HepG2 (cell line): ENCODE data around the gene ZDHHC18. TPM values are rescaled to one million over a fixed set of nuclear protein-coding genes. Genes with fewer than 3 reads are reported as not detected.

Source experiments
- ATAC-seq: fragments of 200-7000 bp; cut with Tn5 transposase; 3 replicates; pipeline ENCODE4 v1.9.1; 2020; ENCODE audit warnings: mild to moderate bottlenecking, moderate library complexity
- BruUV-seq: library from RNA; stranded (reverse); fragments of 400-500 nt; replicated peaks from 2 replicates; lab custom pipeline; 2021; lab: Mats Ljungman, UMichigan
- CTCF ChIA-PET: fragments of 300-600 bp; formaldehyde crosslinking; extraction: SDS; loops from one replicate; lab custom pipeline; 2021; ENCODE audit warnings: low total read pairs, inconsistent platforms, low intra/inter-chr PET ratio; lab: Yijun Ruan, JAX
- POLR2A ChIA-PET: fragments of 350-600 bp; sonication (Branson Sonifier 250); formaldehyde crosslinking; loops from one replicate; lab custom pipeline; 2020; ENCODE audit warnings: antibody characterized with exemption, inconsistent platforms; lab: Yijun Ruan, JAX
- DNase-seq: peaks from one replicate; pipeline ENCODE4 v3.0.0-alpha.2; 2015; ENCODE audit warnings: low spot score
- FAIRE-seq: peaks from 3 replicates; lab custom pipeline; 2011; peaks lifted over from hg19 to GRCh38; lab: Jason Lieb, UNC
- H2AFZ ChIP-seq: one replicate; pipeline ENCODE4 v1.6.1; 2011; ENCODE audit warnings: low read length, inconsistent platforms
- H3K27ac ChIP-seq: fragments of 300-600 bp; 3 replicates; pipeline ENCODE4 v1.8.0; 2011; ENCODE audit warnings: mixed run types, mild to moderate bottlenecking, mixed read lengths, low read length, inconsistent platforms; ENCODE audit not compliant: insufficient read depth; ENCODE audit errors: extremely low read length
- H3K27me3 ChIP-seq, 2 experiments: fragments of 200-600 bp in 1 of 2; 2 replicates in 1 of 2; 3 replicates in 1 of 2; pipeline versions ENCODE4 v1.6.0 to v1.8.0; 2011; ENCODE audit warnings: low read length in 2 of 2, mild to moderate bottlenecking in 2 of 2, moderate library complexity in 2 of 2, inconsistent platforms in 1 of 2; ENCODE audit not compliant: insufficient read depth in 2 of 2, control insufficient read depth in 1 of 2
- H3K36me3 ChIP-seq, 2 experiments: fragments of 200-600 bp in 1 of 2; replicated peaks in 1 of 2; 2 replicates in 1 of 2; 3 replicates in 1 of 2; pipeline versions ENCODE4 v1.5.1 to v1.8.0; 2011; ENCODE audit warnings: low read length in 2 of 2, inconsistent platforms in 1 of 2; ENCODE audit not compliant: insufficient read depth in 2 of 2, control insufficient read depth in 1 of 2
- H3K4me1 ChIP-seq: 2 replicates; pipeline ENCODE4 v1.5.1; 2012; ENCODE audit warnings: low read length, inconsistent platforms; ENCODE audit not compliant: insufficient read depth
- H3K4me2 ChIP-seq: 2 replicates; pipeline ENCODE4 v1.6.0; 2011; ENCODE audit warnings: low read depth, low read length, inconsistent platforms
- H3K4me3 ChIP-seq, 3 experiments: fragments of 200-600 bp in 1 of 3; sonication (generic), shearing (Covaris generic) in 1 of 3; replicated peaks in 1 of 3; 2 replicates each; pipeline ENCODE4 v1.5.1; 2011 to 2016; ENCODE audit warnings: low read length in 3 of 3, inconsistent platforms in 2 of 3, low read depth in 2 of 3, mild to moderate bottlenecking in 2 of 3, control low read depth in 1 of 3, mixed read lengths in 1 of 3; ENCODE audit not compliant: insufficient read depth in 1 of 3
- H3K79me2 ChIP-seq: one replicate; pipeline ENCODE4 v1.6.1; 2011; ENCODE audit warnings: low read length, inconsistent platforms; ENCODE audit not compliant: insufficient read depth
- H3K9ac ChIP-seq: 2 replicates; pipeline ENCODE4 v1.6.0; 2011; ENCODE audit warnings: mild to moderate bottlenecking, low read depth, low read length, inconsistent platforms; ENCODE audit not compliant: insufficient read depth
- H3K9me3 ChIP-seq: 2 replicates; pipeline ENCODE4 v1.5.1; 2012; ENCODE audit warnings: mild to moderate bottlenecking, low read length
- H4K20me1 ChIP-seq: 2 replicates; pipeline ENCODE4 v1.6.0; 2011; ENCODE audit warnings: inconsistent platforms, mild to moderate bottlenecking, low read length, moderate library complexity; ENCODE audit not compliant: insufficient read depth
- ZNF605 ChIP-seq: sonication (generic); formaldehyde crosslinking; IDR thresholded peaks from 2 replicates; pipeline ENCODE4 v1.8.0; 2022; ENCODE audit warnings: mild to moderate bottlenecking, missing genetic modification reagents
- WGBS: methylation state at CpG from one replicate; pipeline ENCODE4 v1.1.6; 2017; ENCODE audit warnings: low lambda C conversion rate; 5-methylcytosine and 5-hydroxymethylcytosine counted together
- in situ Hi-C: cut with HindIII; loops from 2 replicates; pipeline ENCODE4 v1.10.0; 2017; ENCODE audit warnings: low pct_unique_long_range_greater_than_20kb; ENCODE audit not compliant: extremely low pct_ligation_motif_present
- intact Hi-C: fragments of 100-400 bp; cut with micrococcal nuclease; formaldehyde crosslinking; loops from one replicate; pipeline ENCODE4 v1.10.0; 2022; ENCODE audit not compliant: unreplicated experiment
- polyA plus RNA-seq, 8 experiments: library from polyadenylated mRNA; depleted of rRNA in 3 of 8; stranded (reverse) in 7 of 8; unstranded in 1 of 8; fragments of >200 nt; fragmentation: Illumina TruSeq in 4 of 8; extraction: Trizol in 4 of 8; gene quantifications; 2 replicates each; pipeline versions ENCODE4 v1.2.1 to v1.2.3, GENCODE V29; 2011 to 2016; ENCODE audit warnings: low read depth in 4 of 8, missing spikeins in 1 of 8, mixed read lengths in 1 of 8; ENCODE audit not compliant: insufficient read depth in 1 of 8
- total RNA-seq, 5 experiments: library from RNA; depleted of rRNA; stranded (reverse); fragments of >200 nt; fragmentation: Illumina TruSeq; extraction: Trizol; gene quantifications; 2 replicates each; pipeline ENCODE4 v1.2.3, GENCODE V29; 2016; ENCODE audit warnings: low read depth in 1 of 5
- TF ChIP-seq, protein P1 (sequence below): sonication (generic); formaldehyde crosslinking; conservative IDR thresholded peaks from 2 replicates; pipeline ENCODE4 v1.4.0; 2020; ENCODE audit warnings: missing genetic modification reagents

The ZDHHC18 gene
- total and polyA plus RNA-seq, 2 of the 13 experiments (the other 11 are each of a cell fraction or from before 2014, with no cell fraction given) = 13.2 to 35.3 TPM

DNA sequence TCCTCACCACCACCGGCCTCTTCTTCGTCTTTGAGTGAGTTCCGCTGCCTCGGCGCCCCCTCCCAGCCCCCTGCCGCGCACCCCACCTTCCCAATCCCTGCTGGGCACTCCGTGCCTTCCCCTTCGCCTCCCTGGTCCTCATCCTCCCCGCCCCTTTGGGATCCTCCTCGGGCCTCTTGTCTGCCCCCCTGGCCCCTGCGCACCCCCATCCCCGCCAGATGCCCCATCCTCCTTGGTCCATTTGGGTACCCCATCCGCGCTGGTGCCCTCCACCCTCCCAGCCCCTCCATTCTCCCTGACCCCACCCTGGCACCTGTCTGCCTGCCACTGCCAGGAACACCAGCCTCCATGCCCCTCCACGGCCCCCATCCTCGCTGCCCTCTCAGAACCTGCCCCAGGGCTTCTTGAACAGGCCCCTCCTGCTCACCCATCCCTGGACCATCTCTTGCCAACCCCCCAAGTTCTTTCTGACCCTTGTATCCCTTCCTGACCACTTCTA lies 667 bp downstream of the ZDHHC18 start:
- H4K20me1 ChIP-seq = peaks cover 4% of the 10 kb centered on the region; the same call in 1 of the 2 replicates
- no peak overlapping the region for H3K27ac ChIP-seq
- H3K9me3 ChIP-seq = no peaks in the 10 kb centered on the region
- intact Hi-C loops = no loop called here
- POLR2A ChIA-PET = no interaction called here
- DNase-seq (no peak), ATAC-seq (no peak), FAIRE-seq (no peak)
- peaks cover 23% of the 10 kb centered on the region for H3K79me2 ChIP-seq
- peak overlapping the region; percentile 85 for H3K4me2 ChIP-seq
- peak overlapping the region; percentile 70; the same call in 1 of the 2 replicates for H3K9ac ChIP-seq
- peaks cover 79% of the 10 kb centered on the region for H3K4me1 ChIP-seq
- CTCF ChIA-PET = no interaction called here
- WGBS = 18% methylated on average over 17 of the region's 17 CpGs
- TF ChIP-seq ZNF605 (CRISPR knock-in tag) = no peak
- BruUV-seq = no TSS peak
- peak overlapping the region; percentile 77 to 83 (median 79) for H3K4me3 ChIP-seq
- H3K36me3 ChIP-seq = 0 out of 5 replicates have a peak, but pooled peaks cover under 1 to 1% of the 10 kb centered on the region in 2 experiments
- no peak overlapping the region for H2AFZ ChIP-seq
- no peaks in the 10 kb centered on the region; a peak in 1 of 5 replicates for H3K27me3 ChIP-seq
- in situ Hi-C loops = no loop called here

DNA sequence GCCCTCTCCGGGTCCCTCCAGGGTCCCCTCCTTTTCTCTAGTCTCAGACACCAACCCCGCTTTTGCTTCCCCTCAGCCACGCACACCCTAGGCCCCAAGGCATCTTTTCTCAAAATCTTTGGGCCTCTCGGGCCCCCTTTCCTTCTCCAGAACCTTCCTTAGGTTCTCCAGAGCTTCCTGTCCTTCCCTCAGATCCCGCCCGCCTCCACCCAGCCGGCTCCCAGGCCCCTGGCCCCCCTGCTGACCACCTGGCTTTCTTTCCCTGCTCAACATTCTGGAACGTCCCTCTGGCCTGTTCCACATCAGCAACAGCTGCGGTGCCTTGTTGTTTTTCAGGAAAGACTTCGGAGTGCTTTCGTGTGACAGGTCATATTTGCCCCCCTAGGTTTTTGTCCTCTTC lies 1.2 kb downstream of the ZDHHC18 start:
- H3K4me2 ChIP-seq = peak overlapping the region; percentile 85
- H3K79me2 ChIP-seq = peaks cover 23% of the 10 kb centered on the region
- POLR2A ChIA-PET = interaction anchor here (1.3 kb wide), 1 partner anchor 37 kb away, joined by 4 read pairs; no protein-coding TSS in a partner anchor
- intact Hi-C loops = no loop called here
- BruUV-seq = no TSS peak
- WGBS = 82% methylated on average over 11 of the region's 11 CpGs
- no peak for DNase-seq
- H3K36me3 ChIP-seq = peaks cover 3 to 5% of the 10 kb centered on the region in 2 experiments; a peak in 3 of 5 replicates
- H3K9me3 ChIP-seq = no peaks in the 10 kb centered on the region
- H3K9ac ChIP-seq = peak overlapping the region; percentile 70; the same call in 1 of the 2 replicates
- H4K20me1 ChIP-seq = peaks cover 4% of the 10 kb centered on the region; the same call in 1 of the 2 replicates
- peaks cover 81% of the 10 kb centered on the region for H3K4me1 ChIP-seq
- H3K27me3 ChIP-seq = no peaks in the 10 kb centered on the region; a peak in 1 of 5 replicates
- TF ChIP-seq, protein P1, sequence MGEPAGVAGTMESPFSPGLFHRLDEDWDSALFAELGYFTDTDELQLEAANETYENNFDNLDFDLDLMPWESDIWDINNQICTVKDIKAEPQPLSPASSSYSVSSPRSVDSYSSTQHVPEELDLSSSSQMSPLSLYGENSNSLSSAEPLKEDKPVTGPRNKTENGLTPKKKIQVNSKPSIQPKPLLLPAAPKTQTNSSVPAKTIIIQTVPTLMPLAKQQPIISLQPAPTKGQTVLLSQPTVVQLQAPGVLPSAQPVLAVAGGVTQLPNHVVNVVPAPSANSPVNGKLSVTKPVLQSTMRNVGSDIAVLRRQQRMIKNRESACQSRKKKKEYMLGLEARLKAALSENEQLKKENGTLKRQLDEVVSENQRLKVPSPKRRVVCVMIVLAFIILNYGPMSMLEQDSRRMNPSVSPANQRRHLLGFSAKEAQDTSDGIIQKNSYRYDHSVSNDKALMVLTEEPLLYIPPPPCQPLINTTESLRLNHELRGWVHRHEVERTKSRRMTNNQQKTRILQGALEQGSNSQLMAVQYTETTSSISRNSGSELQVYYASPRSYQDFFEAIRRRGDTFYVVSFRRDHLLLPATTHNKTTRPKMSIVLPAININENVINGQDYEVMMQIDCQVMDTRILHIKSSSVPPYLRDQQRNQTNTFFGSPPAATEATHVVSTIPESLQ (CRISPR knock-in tag) = no peak
- TF ChIP-seq, all 625 proteins: peak for 0
- H3K4me3 ChIP-seq = peak overlapping the region; percentile 77 to 83 (median 79)
- CTCF ChIA-PET = no interaction called here
- ATAC-seq (no peak), FAIRE-seq (no peak)
- H2AFZ ChIP-seq = no peak overlapping the region
- in situ Hi-C loops = no loop called here
- no peak overlapping the region for H3K27ac ChIP-seq
